Endothelial cell of umbilical vein (primary cell): Measurements from ENCODE around the gene SECTM1. TPM values are rescaled to one million over a fixed set of nuclear protein-coding genes. Genes with fewer than 3 reads are reported as not detected.

Source experiments
- BruUV-seq: library from RNA; stranded (reverse); fragments of 400-500 nt; replicated peaks from 2 replicates; lab custom pipeline; 2021; lab: Mats Ljungman, UMichigan
- CTCF ChIA-PET: fragments of 300-600, 350-600 bp; sonication (Branson Sonifier 250); formaldehyde crosslinking; loops from one replicate; lab custom pipeline; 2021; ENCODE audit warnings: antibody characterized with exemption, inconsistent platforms; lab: Charles Lee
- POLR2A ChIA-PET: fragments of 300-600, 350-600 bp; sonication (Branson Sonifier 250); formaldehyde crosslinking; loops from one replicate; lab custom pipeline; 2021; ENCODE audit warnings: antibody characterized with exemption, inconsistent platforms; lab: Charles Lee
- DNase-seq: peaks from one replicate; pipeline ENCODE4 v3.0.0-alpha.2; 2011; ENCODE audit warnings: low read depth, low spot score
- FAIRE-seq: peaks from 2 replicates; lab custom pipeline; 2011; peaks lifted over from hg19 to GRCh38; lab: Jason Lieb, UNC
- H2AFZ ChIP-seq: 2 replicates; pipeline ENCODE4 v1.6.0; 2012; ENCODE audit warnings: low read depth, low read length, control low read depth, inconsistent platforms
- H3K27ac ChIP-seq: 2 replicates; pipeline ENCODE4 v1.5.1; 2011; ENCODE audit warnings: low read depth, mild to moderate bottlenecking, control low read depth, low read length, moderate library complexity; ENCODE audit not compliant: insufficient read depth
- H3K27me3 ChIP-seq, 2 experiments: 2 replicates each; pipeline versions ENCODE4 v1.6.0 to v1.6.1; 2011; ENCODE audit warnings: low read length in 2 of 2, mixed read lengths in 1 of 2; ENCODE audit not compliant: control insufficient read depth in 2 of 2, insufficient read depth in 2 of 2
- H3K36me3 ChIP-seq, 2 experiments: 2 replicates in 1 of 2; 3 replicates in 1 of 2; pipeline ENCODE4 v1.5.1; 2011; ENCODE audit warnings: low read length in 2 of 2, mild to moderate bottlenecking in 1 of 2, moderate library complexity in 1 of 2; ENCODE audit not compliant: control insufficient read depth in 2 of 2, insufficient read depth in 2 of 2; ENCODE audit errors: extremely low read depth in 1 of 2
- H3K4me1 ChIP-seq: 3 replicates; pipeline ENCODE4 v1.5.1; 2011; ENCODE audit warnings: mild to moderate bottlenecking, low read length; ENCODE audit not compliant: control insufficient read depth, insufficient read depth; ENCODE audit errors: extremely low read depth
- H3K4me2 ChIP-seq: 2 replicates; pipeline ENCODE4 v1.6.1; 2011; ENCODE audit warnings: low read length, control low read depth, mixed read lengths; ENCODE audit not compliant: insufficient read depth
- H3K4me3 ChIP-seq, 3 experiments: fragments of 200-600 bp in 1 of 3; sonication (generic), shearing (Covaris generic) in 1 of 3; replicated peaks in 1 of 3; 2 replicates each; pipeline ENCODE4 v1.5.1; 2011 to 2016; ENCODE audit warnings: control low read depth in 3 of 3, low read length in 3 of 3, mild to moderate bottlenecking in 2 of 3, inconsistent platforms in 1 of 3, low read depth in 1 of 3, moderate library complexity in 1 of 3; ENCODE audit not compliant: insufficient read depth in 1 of 3
- H3K79me2 ChIP-seq: 2 replicates; pipeline ENCODE4 v1.6.0; 2012; ENCODE audit warnings: low read length, inconsistent platforms; ENCODE audit not compliant: control insufficient read depth, insufficient read depth
- H3K9ac ChIP-seq: replicated peaks from 2 replicates; pipeline ENCODE3; 2011; ENCODE audit warnings: low read length, control low read depth; ENCODE audit not compliant: insufficient read depth; ENCODE audit errors: extremely low read depth
- H3K9me1 ChIP-seq: replicated peaks from 3 replicates; pipeline ENCODE4 v1.6.0; 2011; ENCODE audit warnings: mild to moderate bottlenecking, low read length; ENCODE audit not compliant: control insufficient read depth, insufficient read depth; ENCODE audit errors: extremely low read depth
- H3K9me3 ChIP-seq: replicated peaks from 2 replicates; pipeline ENCODE4 v1.5.1; 2012; ENCODE audit warnings: low read length, inconsistent platforms; ENCODE audit not compliant: control insufficient read depth, insufficient read depth
- H4K20me1 ChIP-seq: replicated peaks from 2 replicates; pipeline ENCODE3; 2011; ENCODE audit warnings: mild to moderate bottlenecking, low read length; ENCODE audit not compliant: control insufficient read depth, insufficient read depth; ENCODE audit errors: extremely low read depth
- CTCF ChIP-seq, 2 donors: IDR thresholded peaks; 1 replicate in 1 of 2; 2 replicates in 1 of 2; pipeline ENCODE4 v1.5.1; 2011; ENCODE audit warnings: low read length in 2 of 2, mild to moderate bottlenecking in 2 of 2, moderate library complexity in 2 of 2, control low read depth in 1 of 2, inconsistent platforms in 1 of 2, low read depth in 1 of 2; ENCODE audit not compliant: insufficient read depth in 1 of 2; ENCODE audit errors: extremely low read depth in 1 of 2
- EZH2 ChIP-seq: IDR thresholded peaks from 2 replicates; pipeline ENCODE4 v1.6.1; 2012; ENCODE audit warnings: borderline replicate concordance, low read depth, mild to moderate bottlenecking, moderate library complexity, low read length, inconsistent platforms; ENCODE audit not compliant: severe bottlenecking
- FOS ChIP-seq: IDR thresholded peaks from 2 replicates; pipeline ENCODE4 v1.6.1; 2011; ENCODE audit warnings: mild to moderate bottlenecking, low read length, moderate library complexity, borderline replicate concordance; ENCODE audit not compliant: insufficient read depth
- GATA2 ChIP-seq: IDR thresholded peaks from 2 replicates; pipeline ENCODE4 v1.7.0; 2011; ENCODE audit warnings: low read depth, mild to moderate bottlenecking, moderate library complexity, mixed read lengths, low read length; ENCODE audit not compliant: insufficient read length, insufficient read depth
- JUN ChIP-seq: IDR thresholded peaks from 2 replicates; pipeline ENCODE4 v1.6.1; 2011; ENCODE audit warnings: borderline replicate concordance, low read depth; ENCODE audit not compliant: insufficient read length, insufficient read depth
- MAX ChIP-seq: IDR thresholded peaks from 2 replicates; pipeline ENCODE4 v1.6.1; 2011; ENCODE audit not compliant: insufficient read depth, insufficient read length
- MYC ChIP-seq: IDR thresholded peaks from one replicate; pipeline ENCODE4 v1.6.1; 2011; ENCODE audit warnings: mild to moderate bottlenecking, low read depth, low read length
- POLR2A ChIP-seq: IDR thresholded peaks from 2 replicates; pipeline ENCODE4 v1.6.1; 2012; ENCODE audit warnings: low read depth, mild to moderate bottlenecking, control low read depth, low read length
- POLR2AphosphoS5 ChIP-seq: IDR thresholded peaks from 2 replicates; pipeline ENCODE4 v1.6.1; 2012; ENCODE audit warnings: low read depth, mild to moderate bottlenecking, control low read depth, low read length, moderate library complexity; ENCODE audit not compliant: insufficient read depth
- dilution Hi-C: fragments of 300-500 bp; cut with MboI; formaldehyde crosslinking; loops from one replicate; pipeline ENCODE4 v1.15.0; 2019; ENCODE audit warnings: low sequenced_read_pairs; ENCODE audit not compliant: extremely low pct_ligation_motif_present
- intact Hi-C: fragments of 100-400 bp; cut with micrococcal nuclease; formaldehyde crosslinking; loops from one replicate; pipeline ENCODE4 v1.10.0; 2022
- polyA plus RNA-seq, 4 experiments: library from polyadenylated mRNA; depleted of rRNA in 3 of 4; stranded (reverse) in 3 of 4; unstranded in 1 of 4; fragments of >200 nt; gene quantifications; 2 replicates each; pipeline versions ENCODE4 v1.2.1 to v1.2.3, GENCODE V29; 2011 to 2012; ENCODE audit warnings: missing spikeins in 1 of 4
- total RNA-seq: library from RNA; stranded (reverse); gene quantifications from 2 replicates; pipeline ENCODE4 v1.2.3, GENCODE V29; 2021

The SECTM1 gene
- total and polyA plus RNA-seq, 2 donors (not counting 3 experiments of a cell fraction or from before 2014, with no cell fraction given), result 1.9 to 2.3 TPM

DNA sequence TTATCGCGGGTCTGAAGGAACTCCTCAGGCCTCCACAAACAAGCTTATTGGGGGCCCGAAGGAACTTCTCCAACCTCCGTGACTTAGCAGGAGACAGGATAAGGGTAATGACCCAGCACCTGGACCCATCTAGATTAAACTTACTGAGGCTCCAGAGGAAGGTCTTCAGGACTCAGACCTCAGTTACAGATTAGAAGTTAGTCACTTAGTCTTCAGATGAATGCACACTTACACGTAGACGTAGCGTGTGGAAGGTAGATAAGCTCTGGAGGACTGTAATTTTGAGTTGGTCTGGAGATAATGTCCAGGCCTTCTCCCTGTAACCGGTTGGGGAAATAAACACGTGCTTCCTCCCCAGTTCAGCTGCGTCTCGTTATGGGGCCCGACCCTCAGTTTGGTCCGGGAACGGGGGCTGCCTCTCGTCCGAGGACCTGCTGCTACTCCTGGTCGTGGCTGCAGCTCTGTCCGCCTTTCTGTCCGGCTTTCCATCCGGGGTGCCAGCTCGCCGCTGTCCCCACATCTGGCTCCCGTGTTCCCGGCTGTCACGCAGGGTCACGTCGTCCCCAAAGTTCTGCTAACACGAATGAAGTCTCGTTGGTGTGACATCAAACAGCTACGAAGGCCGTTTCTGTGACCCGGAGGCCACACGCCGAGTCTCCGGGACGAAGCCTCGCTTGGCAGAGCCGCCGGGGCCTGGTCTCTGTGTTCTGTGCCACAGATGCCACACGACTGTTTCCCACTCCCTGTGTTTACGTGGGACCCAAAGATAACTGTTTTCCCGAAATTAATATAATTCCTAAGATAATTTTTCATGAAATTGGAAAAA lies 11.8 kb upstream of the SECTM1 start:
- no peak overlapping the region for H3K27ac ChIP-seq
- intact Hi-C loops (no loop called here), dilution Hi-C loops (no loop called here)
- no peak overlapping the region for H3K4me3 ChIP-seq
- no peak overlapping the region for H3K9ac ChIP-seq
- H3K27me3 ChIP-seq, result no peaks in the 10 kb centered on the region
- ChIA-PET POLR2A (no interaction called here), CTCF (interaction anchor here (1.8 kb wide), 1 partner anchor 11 kb away, joined by 6 read pairs; no protein-coding TSS in a partner anchor)
- no peak for DNase-seq
- no peak overlapping the region for H3K4me2 ChIP-seq
- no peaks in the 10 kb centered on the region for H3K9me1 ChIP-seq
- H4K20me1 ChIP-seq, result no peaks in the 10 kb centered on the region
- no peak overlapping the region for H2AFZ ChIP-seq
- TF ChIP-seq CTCF (IDR thresholded peaks at IDR 0.05; ENCODE audit: extremely low read depth in 1 of 2, insufficient read depth in 1 of 2, low read depth in 1 of 2, low read length in 2 of 2) (no peak), MAX (no peak), MYC (no peak), POLR2A (no peak), JUN (no peak), GATA2 (no peak), FOS (no peak), EZH2 (no peak), POLR2AphosphoS5 (no peak)
- H3K36me3 ChIP-seq, result no peaks in the 10 kb centered on the region
- no peak for FAIRE-seq
- H3K79me2 ChIP-seq, result no peaks in the 10 kb centered on the region
- H3K4me1 ChIP-seq, result no peaks in the 10 kb centered on the region
- no TSS peak for BruUV-seq
- no peaks in the 10 kb centered on the region for H3K9me3 ChIP-seq
